Suprapubic skin (tissue), 4 donors: ENCODE data around the gene DZANK1.

Experiments
- CTCF ChIP-seq, 2 donors: fragments of 200-600 bp in 1 of 2; fragments of 450-650 bp in 1 of 2; sonication (generic) in 1 of 2; IDR thresholded peaks; one replicate each; pipeline ENCODE4 v1.5.1; 2016 to 2019; ENCODE audit warnings: antibody characterized with exemption in 2 of 2, mild to moderate bottlenecking in 1 of 2, moderate library complexity in 1 of 2
- POLR2A ChIP-seq, 2 donors: fragments of 450-650 bp; IDR thresholded peaks; one replicate each; pipeline ENCODE4 v1.6.1; 2017; ENCODE audit warnings: antibody characterized with exemption in 2 of 2, mild to moderate bottlenecking in 2 of 2, moderate library complexity in 2 of 2
- POLR2AphosphoS5 ChIP-seq, 3 donors: sonication (generic); formaldehyde crosslinking; IDR thresholded peaks; one replicate each; pipeline ENCODE4 v1.6.1; 2017; ENCODE audit warnings: antibody characterized with exemption in 3 of 3

DNA sequence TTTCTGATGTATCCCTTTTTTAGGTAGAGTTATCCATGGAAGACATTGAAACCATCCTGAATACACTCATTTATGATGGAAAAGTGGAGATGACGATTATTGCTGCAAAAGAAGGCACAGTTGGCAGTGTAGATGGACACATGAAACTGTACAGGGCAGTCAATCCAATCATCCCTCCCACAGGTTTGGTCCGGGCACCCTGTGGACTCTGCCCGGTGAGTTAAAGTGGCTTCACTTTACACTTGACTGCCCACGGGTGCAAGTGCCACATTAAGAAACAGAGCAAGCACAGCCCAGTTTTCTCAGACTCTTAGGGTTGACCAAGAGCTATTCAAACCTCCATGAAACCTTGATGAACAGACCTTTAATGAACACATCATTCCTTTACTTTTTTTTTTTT lies 14.8 kb upstream of the DZANK1 start:
- TF ChIP-seq POLR2AphosphoS5 (IDR thresholded peaks at IDR 0.05) (no peak), POLR2A (IDR thresholded peaks at IDR 0.05) (no peak), CTCF (IDR thresholded peaks at IDR 0.05) (no peak)
